ENCODE results near the gene NT5DC3.

DNA sequence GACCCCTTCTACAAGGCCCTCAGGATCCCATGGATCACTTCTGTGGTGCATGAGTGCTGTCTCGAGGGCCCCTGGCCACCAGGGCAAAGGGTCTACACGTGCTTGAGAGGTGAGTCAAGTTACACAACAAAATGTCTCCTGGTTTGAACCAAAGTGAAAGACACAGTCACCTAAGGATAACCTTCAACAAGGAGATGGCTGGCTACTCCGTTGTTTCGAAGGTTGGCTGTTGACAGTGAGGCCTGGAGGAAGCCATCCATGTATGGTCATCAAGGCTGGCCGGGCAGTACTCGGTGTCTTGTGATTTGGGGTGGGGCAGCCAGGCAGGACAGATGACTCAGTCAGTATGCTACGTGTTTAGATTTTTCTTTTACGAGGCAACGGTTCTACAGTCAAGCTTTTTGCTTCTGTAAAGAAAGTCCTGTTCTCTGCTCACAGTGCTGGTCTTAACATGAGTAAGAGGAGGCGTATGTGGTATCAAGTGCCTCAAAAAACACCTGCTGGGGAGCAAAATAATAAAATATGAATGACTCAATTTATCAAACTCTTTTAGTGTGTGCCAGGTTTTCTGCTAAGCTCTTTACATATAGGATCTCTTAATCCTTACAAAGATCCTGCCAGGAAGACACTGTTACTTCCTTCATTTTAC, 18.0 kb upstream of the NT5DC3 start:
- TF ChIP-seq EZH2 (IDR thresholded peaks at IDR 0.05; ENCODE audit: borderline replicate concordance, low read length), result no peak
- TF ChIP-seq, protein P1, sequence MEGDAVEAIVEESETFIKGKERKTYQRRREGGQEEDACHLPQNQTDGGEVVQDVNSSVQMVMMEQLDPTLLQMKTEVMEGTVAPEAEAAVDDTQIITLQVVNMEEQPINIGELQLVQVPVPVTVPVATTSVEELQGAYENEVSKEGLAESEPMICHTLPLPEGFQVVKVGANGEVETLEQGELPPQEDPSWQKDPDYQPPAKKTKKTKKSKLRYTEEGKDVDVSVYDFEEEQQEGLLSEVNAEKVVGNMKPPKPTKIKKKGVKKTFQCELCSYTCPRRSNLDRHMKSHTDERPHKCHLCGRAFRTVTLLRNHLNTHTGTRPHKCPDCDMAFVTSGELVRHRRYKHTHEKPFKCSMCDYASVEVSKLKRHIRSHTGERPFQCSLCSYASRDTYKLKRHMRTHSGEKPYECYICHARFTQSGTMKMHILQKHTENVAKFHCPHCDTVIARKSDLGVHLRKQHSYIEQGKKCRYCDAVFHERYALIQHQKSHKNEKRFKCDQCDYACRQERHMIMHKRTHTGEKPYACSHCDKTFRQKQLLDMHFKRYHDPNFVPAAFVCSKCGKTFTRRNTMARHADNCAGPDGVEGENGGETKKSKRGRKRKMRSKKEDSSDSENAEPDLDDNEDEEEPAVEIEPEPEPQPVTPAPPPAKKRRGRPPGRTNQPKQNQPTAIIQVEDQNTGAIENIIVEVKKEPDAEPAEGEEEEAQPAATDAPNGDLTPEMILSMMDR (IDR thresholded peaks at IDR 0.05; ENCODE audit: low read length), result no peak

All from OCI-LY1 (cell line).